ENCODE results near the gene NR1I2.

DNA sequence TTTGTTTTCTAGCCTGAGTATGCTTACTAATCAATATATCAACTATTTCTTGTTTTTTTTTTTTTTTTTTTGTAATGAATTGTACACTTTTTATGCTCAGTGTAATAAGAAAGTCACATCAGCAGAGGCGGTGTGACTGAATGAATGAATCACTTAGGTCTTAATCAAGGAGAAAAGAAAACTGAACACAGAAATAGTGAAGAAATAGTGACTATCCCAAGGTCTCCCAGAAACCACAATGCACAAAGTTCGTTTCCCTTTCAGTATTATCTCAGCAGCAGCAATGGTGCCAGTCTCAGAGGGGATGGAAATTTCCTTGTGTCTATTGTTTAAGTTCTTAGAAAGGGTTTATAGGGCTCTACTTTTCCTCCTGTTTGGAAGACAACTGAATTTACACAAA is 80.7 kb downstream of the NR1I2 start:
- TF ChIP-seq, protein P1, sequence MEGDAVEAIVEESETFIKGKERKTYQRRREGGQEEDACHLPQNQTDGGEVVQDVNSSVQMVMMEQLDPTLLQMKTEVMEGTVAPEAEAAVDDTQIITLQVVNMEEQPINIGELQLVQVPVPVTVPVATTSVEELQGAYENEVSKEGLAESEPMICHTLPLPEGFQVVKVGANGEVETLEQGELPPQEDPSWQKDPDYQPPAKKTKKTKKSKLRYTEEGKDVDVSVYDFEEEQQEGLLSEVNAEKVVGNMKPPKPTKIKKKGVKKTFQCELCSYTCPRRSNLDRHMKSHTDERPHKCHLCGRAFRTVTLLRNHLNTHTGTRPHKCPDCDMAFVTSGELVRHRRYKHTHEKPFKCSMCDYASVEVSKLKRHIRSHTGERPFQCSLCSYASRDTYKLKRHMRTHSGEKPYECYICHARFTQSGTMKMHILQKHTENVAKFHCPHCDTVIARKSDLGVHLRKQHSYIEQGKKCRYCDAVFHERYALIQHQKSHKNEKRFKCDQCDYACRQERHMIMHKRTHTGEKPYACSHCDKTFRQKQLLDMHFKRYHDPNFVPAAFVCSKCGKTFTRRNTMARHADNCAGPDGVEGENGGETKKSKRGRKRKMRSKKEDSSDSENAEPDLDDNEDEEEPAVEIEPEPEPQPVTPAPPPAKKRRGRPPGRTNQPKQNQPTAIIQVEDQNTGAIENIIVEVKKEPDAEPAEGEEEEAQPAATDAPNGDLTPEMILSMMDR (IDR thresholded peaks at IDR 0.05): no peak
- TF ChIP-seq POLR2A (IDR thresholded peaks at IDR 0.05): no peak

Measured in lower leg skin (tissue), 3 donors.